GM21447 (cell line): Measurements from ENCODE around the gene ENTPD8.
"Not testable (repeated sequence)": the region's sequence is repeated elsewhere in the genome, so short reads cannot be mapped to it uniquely, and the experiment has no call there.

Experiments
- ATAC-seq: cut with Tn5 transposase; IDR thresholded peaks from one replicate; pipeline ENCODE4 v1.9.1; 2021; ENCODE audit not compliant: unreplicated experiment

Gene ENTPD8

GRCh38 chr9:137416006-137416562 lies 25.1 kb downstream of the ENTPD8 start:
- ATAC-seq: no peak

- ATAC-seq: no peak
Observed at GRCh38 chr9:137415451-137415850, 25.7 kb downstream of the ENTPD8 start.

- no peak for ATAC-seq
Observed at GRCh38 chr9:137412431-137412830, 28.7 kb downstream of the ENTPD8 start.

- no peak for ATAC-seq
Observed at GRCh38 chr9:137411645-137412380, 29.3 kb downstream of the ENTPD8 start.

GRCh38 chr9:137411260-137411644 lies 29.9 kb downstream of the ENTPD8 start:
- ATAC-seq: no peak

GRCh38 chr9:137410891-137411249 lies 30.3 kb downstream of the ENTPD8 start:
- no peak for ATAC-seq

- ATAC-seq: not testable (repeated sequence)
Observed at GRCh38 chr9:137410236-137410890, 30.8 kb downstream of the ENTPD8 start.

GRCh38 chr9:137409515-137409914 lies 31.6 kb downstream of the ENTPD8 start:
- no peak for ATAC-seq

- no peak for ATAC-seq
Observed at GRCh38 chr9:137408651-137409405, 32.3 kb downstream of the ENTPD8 start.

- ATAC-seq: no peak
Observed at GRCh38 chr9:137407590-137408300, 33.4 kb downstream of the ENTPD8 start.

- ATAC-seq: no peak
Observed at GRCh38 chr9:137406876-137407589, 34.1 kb downstream of the ENTPD8 start.

GRCh38 chr9:137406085-137406760 lies 34.9 kb downstream of the ENTPD8 start:
- ATAC-seq: no peak

- ATAC-seq: no peak
Observed at GRCh38 chr9:137405677-137406081, 35.5 kb downstream of the ENTPD8 start.

- ATAC-seq: no peak
Observed at GRCh38 chr9:137404961-137405567, 36.1 kb downstream of the ENTPD8 start.

GRCh38 chr9:137403269-137403668 lies 37.9 kb downstream of the ENTPD8 start:
- no peak for ATAC-seq

GRCh38 chr9:137402746-137403145 lies 38.4 kb downstream of the ENTPD8 start:
- ATAC-seq: no peak

GRCh38 chr9:137398561-137399468 lies 42.3 kb downstream of the ENTPD8 start:
- ATAC-seq: no peak

- no peak for ATAC-seq
Observed at GRCh38 chr9:137397675-137398423, 43.3 kb downstream of the ENTPD8 start.
